ENCODE measurements around the gene ADPRHL1. TPM values are rescaled to one million over a fixed set of nuclear protein-coding genes. Genes with fewer than 3 reads are reported as not detected.

Gene ADPRHL1
- total RNA-seq, 3 donors from 2014 or later (not counting 1 experiment from before 2014, with no cell fraction given), result 0.56 to 0.93 (median 0.72) TPM

DNA sequence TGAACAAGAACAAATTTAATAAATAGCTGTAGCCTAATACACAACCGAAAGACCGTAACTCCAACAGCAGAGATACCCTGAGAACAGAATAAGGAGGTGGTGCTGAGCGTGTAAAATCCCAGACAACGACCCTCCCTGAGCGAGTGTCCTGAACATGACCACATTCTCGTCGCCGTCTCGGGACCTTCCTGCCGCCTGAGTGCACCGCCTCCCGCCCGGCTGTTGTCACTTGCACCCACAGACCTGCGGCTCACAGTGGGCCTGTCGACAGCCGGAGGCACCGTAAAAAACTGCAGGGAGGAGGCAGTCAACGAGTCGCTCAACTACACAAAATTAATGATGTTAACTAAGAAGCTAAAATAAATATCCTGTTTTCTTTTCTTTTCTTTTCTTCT, 53.5 kb downstream of the ADPRHL1 start:
- intact Hi-C loops (cut with micrococcal nuclease), result no loop called here
- H3K4me1 Mint-ChIP-seq, result no peaks in the 10 kb centered on the region
- Histone ChIP-seq H3K27me3 (ENCODE audit: control insufficient read depth, insufficient read depth, low read length) (no peaks in the 10 kb centered on the region), H3K4me1 (ENCODE audit: control insufficient read depth, insufficient read depth, low read length) (no peaks in the 10 kb centered on the region), H3K27ac (ENCODE audit: low read length) (no peak overlapping the region), H3K4me3 (ENCODE audit: low read length) (no peak overlapping the region), H3K9me3 (ENCODE audit: control insufficient read depth, insufficient read depth, low read length) (no peaks in the 10 kb centered on the region), H3K36me3 (ENCODE audit: control insufficient read depth, insufficient read depth, low read length) (no peaks in the 10 kb centered on the region)
- 89% methylated on average over 17 of the region's 19 CpGs for WGBS (ENCODE audit: insufficient coverage)
- ATAC-seq (no peak), DNase-seq (no peak)
- H3K27ac Mint-ChIP-seq, result no peak overlapping the region
- H3K9me3 Mint-ChIP-seq, result no peaks in the 10 kb centered on the region
- no peak overlapping the region for H3K4me3 Mint-ChIP-seq
- no peaks in the 10 kb centered on the region for H3K27me3 Mint-ChIP-seq (ENCODE audit: low read depth in 2 of 2)
- TF ChIP-seq, protein P1, sequence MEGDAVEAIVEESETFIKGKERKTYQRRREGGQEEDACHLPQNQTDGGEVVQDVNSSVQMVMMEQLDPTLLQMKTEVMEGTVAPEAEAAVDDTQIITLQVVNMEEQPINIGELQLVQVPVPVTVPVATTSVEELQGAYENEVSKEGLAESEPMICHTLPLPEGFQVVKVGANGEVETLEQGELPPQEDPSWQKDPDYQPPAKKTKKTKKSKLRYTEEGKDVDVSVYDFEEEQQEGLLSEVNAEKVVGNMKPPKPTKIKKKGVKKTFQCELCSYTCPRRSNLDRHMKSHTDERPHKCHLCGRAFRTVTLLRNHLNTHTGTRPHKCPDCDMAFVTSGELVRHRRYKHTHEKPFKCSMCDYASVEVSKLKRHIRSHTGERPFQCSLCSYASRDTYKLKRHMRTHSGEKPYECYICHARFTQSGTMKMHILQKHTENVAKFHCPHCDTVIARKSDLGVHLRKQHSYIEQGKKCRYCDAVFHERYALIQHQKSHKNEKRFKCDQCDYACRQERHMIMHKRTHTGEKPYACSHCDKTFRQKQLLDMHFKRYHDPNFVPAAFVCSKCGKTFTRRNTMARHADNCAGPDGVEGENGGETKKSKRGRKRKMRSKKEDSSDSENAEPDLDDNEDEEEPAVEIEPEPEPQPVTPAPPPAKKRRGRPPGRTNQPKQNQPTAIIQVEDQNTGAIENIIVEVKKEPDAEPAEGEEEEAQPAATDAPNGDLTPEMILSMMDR (IDR thresholded peaks at IDR 0.05), result no peak
- H3K36me3 Mint-ChIP-seq, result no peaks in the 10 kb centered on the region

GRCh38 chr13:113398963-113399754, 54.1 kb downstream of the ADPRHL1 start:
- Histone ChIP-seq H3K27ac (ENCODE audit: low read length) (no peak overlapping the region), H3K4me1 (ENCODE audit: control insufficient read depth, insufficient read depth, low read length) (peaks cover 3% of the 10 kb centered on the region), H3K4me3 (ENCODE audit: low read length) (no peak overlapping the region), H3K36me3 (ENCODE audit: control insufficient read depth, insufficient read depth, low read length) (no peaks in the 10 kb centered on the region), H3K27me3 (ENCODE audit: control insufficient read depth, insufficient read depth, low read length) (no peaks in the 10 kb centered on the region), H3K9me3 (ENCODE audit: control insufficient read depth, insufficient read depth, low read length) (no peaks in the 10 kb centered on the region)
- no peak overlapping the region for H3K4me3 Mint-ChIP-seq
- intact Hi-C loops (cut with micrococcal nuclease), result no loop called here
- TF ChIP-seq, protein P1 (IDR thresholded peaks at IDR 0.05), result no peak
- ATAC-seq, result no peak
- H3K4me1 Mint-ChIP-seq, result no peaks in the 10 kb centered on the region
- H3K36me3 Mint-ChIP-seq, result no peaks in the 10 kb centered on the region
- H3K9me3 Mint-ChIP-seq, result no peaks in the 10 kb centered on the region
- no peak overlapping the region for H3K27ac Mint-ChIP-seq
- no peaks in the 10 kb centered on the region for H3K27me3 Mint-ChIP-seq (ENCODE audit: low read depth in 2 of 2)
- 94% methylated on average over 19 of the region's 19 CpGs for WGBS (ENCODE audit: insufficient coverage)
- DNase-seq, result no peak

DNA sequence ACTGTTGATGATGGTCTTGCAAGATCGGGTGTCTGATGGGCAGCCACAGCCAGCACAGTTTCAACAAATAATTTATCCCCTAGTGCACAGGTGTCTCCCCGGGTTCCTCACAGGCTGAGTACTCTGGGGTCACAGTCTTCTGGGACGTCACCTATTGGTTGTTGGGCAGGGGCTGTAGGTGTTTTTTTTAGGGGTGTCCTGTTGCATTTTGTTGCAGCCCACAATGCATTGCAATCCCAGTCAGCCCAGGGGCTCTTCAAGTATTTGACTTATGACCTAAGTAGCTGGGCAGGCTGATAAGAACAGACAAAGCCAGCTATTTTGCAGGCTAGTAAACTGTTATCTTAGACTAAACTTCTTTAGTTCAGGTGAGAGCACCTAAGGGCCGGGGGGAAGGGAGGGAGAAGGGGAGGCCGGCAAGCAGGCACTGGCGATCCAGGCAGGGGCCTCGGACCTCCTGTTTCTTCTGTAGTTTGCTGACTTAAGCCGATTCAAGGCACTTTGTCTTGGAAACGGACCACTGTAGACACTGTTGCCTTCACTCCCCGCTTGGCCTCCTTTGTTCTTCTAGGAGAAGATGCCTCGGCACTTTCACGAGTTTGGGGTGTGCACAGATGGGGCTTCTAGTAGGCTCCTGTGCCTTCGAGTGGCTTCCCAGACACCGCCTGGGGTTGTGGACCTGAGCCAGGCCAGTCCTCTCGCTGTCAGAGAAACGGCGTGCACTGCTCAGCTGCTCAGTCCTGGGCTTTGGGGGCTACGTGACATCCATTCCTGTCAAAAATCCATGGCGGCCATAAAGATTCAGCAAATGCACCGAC, 55.5 kb downstream of the ADPRHL1 start:
- DNase-seq, result no peak
- Histone ChIP-seq H3K4me1 (ENCODE audit: control insufficient read depth, insufficient read depth, low read length) (peaks cover 13% of the 10 kb centered on the region), H3K27ac (ENCODE audit: low read length) (no peak overlapping the region), H3K36me3 (ENCODE audit: control insufficient read depth, insufficient read depth, low read length) (no peaks in the 10 kb centered on the region), H3K4me3 (ENCODE audit: low read length) (no peak overlapping the region), H3K27me3 (ENCODE audit: control insufficient read depth, insufficient read depth, low read length) (no peaks in the 10 kb centered on the region), H3K9me3 (ENCODE audit: control insufficient read depth, insufficient read depth, low read length) (no peaks in the 10 kb centered on the region)
- Mint-ChIP-seq H3K4me3 (no peak overlapping the region), H3K9me3 (no peaks in the 10 kb centered on the region), H3K4me1 (peaks cover 5% of the 10 kb centered on the region in 2 donors), H3K27ac (no peak overlapping the region), H3K36me3 (no peaks in the 10 kb centered on the region), H3K27me3 (ENCODE audit: low read depth in 2 of 2) (no peaks in the 10 kb centered on the region)
- 76% methylated on average over 20 of the region's 20 CpGs for WGBS (ENCODE audit: insufficient coverage)
- intact Hi-C loops (cut with micrococcal nuclease), result no loop called here
- TF ChIP-seq, protein P1 (IDR thresholded peaks at IDR 0.05), result no peak
- no peak for ATAC-seq

Data from natural killer cell (primary cell).